Body of pancreas (tissue), 4 donors: Measurements from ENCODE around the gene PAM16.

Experiments used
- POLR2A ChIP-seq, 3 donors: fragments of 450-650 bp; IDR thresholded peaks; one replicate each; pipeline ENCODE4 v1.6.1; 2016; ENCODE audit warnings: antibody characterized with exemption in 3 of 3, mild to moderate bottlenecking in 2 of 3
- TF ChIP-seq, protein P1 (sequence below), 7 experiments: fragments of 450-650 bp in 4 of 7; fragments of 200-600 bp in 3 of 7; sonication (generic) in 3 of 7; IDR thresholded peaks; one replicate each; pipeline ENCODE4 v1.5.1; 2016 to 2019; ENCODE audit warnings: antibody characterized with exemption in 7 of 7

DNA sequence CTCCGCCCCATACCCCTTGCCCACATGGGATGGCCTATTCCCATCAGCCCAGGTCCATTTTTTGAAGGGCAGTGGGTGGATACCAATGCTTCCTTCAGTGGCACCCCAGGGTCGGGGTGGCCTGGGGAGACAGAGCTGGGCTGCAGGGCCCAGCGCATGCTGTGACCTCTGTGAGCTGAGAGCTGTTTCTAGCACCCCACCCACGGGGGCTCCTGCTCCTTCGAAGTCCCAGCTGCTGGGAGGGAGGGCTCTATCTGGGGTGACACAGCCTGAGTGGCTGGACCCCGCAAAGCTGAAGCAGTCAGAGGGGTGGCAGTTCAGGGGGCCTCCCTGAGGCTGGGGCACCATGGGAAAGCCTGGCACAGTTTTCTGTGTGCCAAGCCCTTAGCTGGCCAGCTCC lies 10.7 kb downstream of the PAM16 start:
- TF ChIP-seq, protein P1, sequence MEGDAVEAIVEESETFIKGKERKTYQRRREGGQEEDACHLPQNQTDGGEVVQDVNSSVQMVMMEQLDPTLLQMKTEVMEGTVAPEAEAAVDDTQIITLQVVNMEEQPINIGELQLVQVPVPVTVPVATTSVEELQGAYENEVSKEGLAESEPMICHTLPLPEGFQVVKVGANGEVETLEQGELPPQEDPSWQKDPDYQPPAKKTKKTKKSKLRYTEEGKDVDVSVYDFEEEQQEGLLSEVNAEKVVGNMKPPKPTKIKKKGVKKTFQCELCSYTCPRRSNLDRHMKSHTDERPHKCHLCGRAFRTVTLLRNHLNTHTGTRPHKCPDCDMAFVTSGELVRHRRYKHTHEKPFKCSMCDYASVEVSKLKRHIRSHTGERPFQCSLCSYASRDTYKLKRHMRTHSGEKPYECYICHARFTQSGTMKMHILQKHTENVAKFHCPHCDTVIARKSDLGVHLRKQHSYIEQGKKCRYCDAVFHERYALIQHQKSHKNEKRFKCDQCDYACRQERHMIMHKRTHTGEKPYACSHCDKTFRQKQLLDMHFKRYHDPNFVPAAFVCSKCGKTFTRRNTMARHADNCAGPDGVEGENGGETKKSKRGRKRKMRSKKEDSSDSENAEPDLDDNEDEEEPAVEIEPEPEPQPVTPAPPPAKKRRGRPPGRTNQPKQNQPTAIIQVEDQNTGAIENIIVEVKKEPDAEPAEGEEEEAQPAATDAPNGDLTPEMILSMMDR (IDR thresholded peaks at IDR 0.05) = no peak
- TF ChIP-seq POLR2A (IDR thresholded peaks at IDR 0.05) = no peak
